Measurements from ENCODE around the gene FGFR2. TPM values are rescaled to one million over a fixed set of nuclear protein-coding genes. Genes with fewer than 3 reads are reported as not detected.

The FGFR2 gene
- total RNA-seq, 2 experiments from 2014 or later, result not detected

DNA sequence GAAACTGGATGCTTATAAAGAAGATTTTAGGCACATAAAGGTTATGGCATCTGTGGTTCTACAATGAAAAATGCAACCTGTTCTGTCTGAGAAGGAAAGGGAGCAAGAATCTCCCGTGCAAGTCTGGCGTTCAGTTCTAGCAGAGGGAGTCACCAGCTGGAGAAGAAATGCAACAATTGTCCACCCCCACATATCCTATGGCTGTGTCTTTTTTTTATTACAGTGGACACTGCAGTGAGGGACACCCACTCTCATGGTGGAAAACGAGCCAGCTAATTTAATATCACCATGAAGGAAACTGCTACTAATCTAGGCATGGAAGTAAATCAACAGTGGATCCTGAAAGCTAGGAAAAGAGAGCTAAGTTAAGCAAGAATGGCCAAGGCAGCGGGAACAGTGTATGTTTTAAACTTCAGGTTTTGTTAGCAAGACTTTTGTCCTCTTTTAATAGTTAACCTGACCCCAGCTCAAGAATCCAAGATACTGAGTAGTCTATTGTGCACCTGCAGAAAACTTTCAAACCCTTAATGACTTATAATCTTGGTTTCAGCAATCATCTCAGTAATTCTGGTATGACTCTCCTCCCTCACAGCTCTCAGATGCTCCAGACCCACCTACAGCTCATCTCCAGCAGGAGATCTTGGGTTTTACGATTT lies 149.3 kb downstream of the FGFR2 start:
- Histone ChIP-seq H2AFZ (ENCODE audit: low read length) (no peak overlapping the region), H4K20me1 (ENCODE audit: insufficient read depth, low read length) (no peaks in the 10 kb centered on the region), H3K36me3 (ENCODE audit: insufficient read depth, low read length) (no peaks in the 10 kb centered on the region), H3K9me3 (ENCODE audit: low read length) (no peaks in the 10 kb centered on the region), H3K4me1 (ENCODE audit: insufficient read depth, low read length, poor library complexity, severe bottlenecking) (no peaks in the 10 kb centered on the region), H3K4me3 (ENCODE audit: low read depth, low read length, poor library complexity, severe bottlenecking) (no peak overlapping the region), H3K79me2 (ENCODE audit: insufficient read depth, low read depth, low read length) (no peaks in the 10 kb centered on the region), H3K4me2 (ENCODE audit: low read length) (no peak overlapping the region), H3K9me2 (ENCODE audit: insufficient read depth, low read length) (no peaks in the 10 kb centered on the region), H3K27ac (ENCODE audit: low read depth, low read length, poor library complexity, severe bottlenecking) (no peak overlapping the region)
- BruUV-seq (replicated peaks), result no TSS peak
- TF ChIP-seq EZH2phosphoT487 (IDR thresholded peaks at IDR 0.05; ENCODE audit: borderline replicate concordance, low read depth, low read length), result no peak
- TF ChIP-seq, protein P1, sequence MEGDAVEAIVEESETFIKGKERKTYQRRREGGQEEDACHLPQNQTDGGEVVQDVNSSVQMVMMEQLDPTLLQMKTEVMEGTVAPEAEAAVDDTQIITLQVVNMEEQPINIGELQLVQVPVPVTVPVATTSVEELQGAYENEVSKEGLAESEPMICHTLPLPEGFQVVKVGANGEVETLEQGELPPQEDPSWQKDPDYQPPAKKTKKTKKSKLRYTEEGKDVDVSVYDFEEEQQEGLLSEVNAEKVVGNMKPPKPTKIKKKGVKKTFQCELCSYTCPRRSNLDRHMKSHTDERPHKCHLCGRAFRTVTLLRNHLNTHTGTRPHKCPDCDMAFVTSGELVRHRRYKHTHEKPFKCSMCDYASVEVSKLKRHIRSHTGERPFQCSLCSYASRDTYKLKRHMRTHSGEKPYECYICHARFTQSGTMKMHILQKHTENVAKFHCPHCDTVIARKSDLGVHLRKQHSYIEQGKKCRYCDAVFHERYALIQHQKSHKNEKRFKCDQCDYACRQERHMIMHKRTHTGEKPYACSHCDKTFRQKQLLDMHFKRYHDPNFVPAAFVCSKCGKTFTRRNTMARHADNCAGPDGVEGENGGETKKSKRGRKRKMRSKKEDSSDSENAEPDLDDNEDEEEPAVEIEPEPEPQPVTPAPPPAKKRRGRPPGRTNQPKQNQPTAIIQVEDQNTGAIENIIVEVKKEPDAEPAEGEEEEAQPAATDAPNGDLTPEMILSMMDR (conservative IDR thresholded peaks at IDR 0.05; ENCODE audit: low read length), result no peak
- ChIA-PET CTCF (ENCODE audit: unreplicated experiment) (no interaction called here), POLR2A (no interaction called here)
- no peak for DNase-seq (ENCODE audit: low spot score)
- intact Hi-C loops (cut with micrococcal nuclease; ENCODE audit: unreplicated experiment), result no loop called here

DNA sequence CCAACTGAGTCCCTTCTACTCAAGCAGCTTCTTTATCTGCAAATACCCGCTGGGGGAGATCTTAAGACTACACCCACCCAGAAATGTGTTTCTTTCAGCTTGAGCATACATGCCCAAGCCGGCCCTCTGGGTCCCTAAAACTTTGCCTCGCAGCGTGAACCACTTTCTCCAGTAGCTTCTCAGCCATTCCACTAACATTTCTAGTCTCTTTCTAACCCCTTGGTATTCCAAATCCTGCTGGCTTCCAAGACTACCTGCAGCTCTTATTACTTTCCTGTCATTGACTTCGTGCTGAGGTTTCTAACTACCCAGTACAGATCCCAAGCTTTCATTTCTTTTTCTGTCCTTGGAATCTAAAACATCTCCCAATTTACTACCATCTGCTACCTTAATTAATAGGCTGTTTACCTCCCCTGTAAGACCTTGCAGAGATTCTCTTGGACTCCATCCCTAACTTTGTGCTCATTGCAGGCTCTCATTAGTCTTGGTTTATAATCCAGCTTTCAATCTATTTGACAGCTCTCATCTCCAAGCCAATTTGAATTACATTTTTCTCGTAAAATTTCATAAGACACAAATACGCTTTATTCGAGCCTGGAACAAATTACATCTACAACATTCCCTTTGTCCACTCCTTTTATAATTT lies 153.6 kb downstream of the FGFR2 start:
- Histone ChIP-seq H3K9me3 (ENCODE audit: low read length) (no peaks in the 10 kb centered on the region), H2AFZ (ENCODE audit: low read length) (no peak overlapping the region), H3K4me3 (ENCODE audit: low read depth, low read length, poor library complexity, severe bottlenecking) (no peak overlapping the region), H4K20me1 (ENCODE audit: insufficient read depth, low read length) (no peaks in the 10 kb centered on the region), H3K4me2 (ENCODE audit: low read length) (no peak overlapping the region), H3K36me3 (ENCODE audit: insufficient read depth, low read length) (no peaks in the 10 kb centered on the region), H3K79me2 (ENCODE audit: insufficient read depth, low read depth, low read length) (no peaks in the 10 kb centered on the region), H3K9me2 (ENCODE audit: insufficient read depth, low read length) (no peaks in the 10 kb centered on the region), H3K27ac (ENCODE audit: low read depth, low read length, poor library complexity, severe bottlenecking) (no peak overlapping the region), H3K4me1 (ENCODE audit: insufficient read depth, low read length, poor library complexity, severe bottlenecking) (no peaks in the 10 kb centered on the region)
- intact Hi-C loops (cut with micrococcal nuclease; ENCODE audit: unreplicated experiment), result no loop called here
- DNase-seq (ENCODE audit: low spot score), result no peak
- no TSS peak for BruUV-seq (replicated peaks)
- TF ChIP-seq, protein P1 (conservative IDR thresholded peaks at IDR 0.05; ENCODE audit: low read length), result no peak
- no peak for TF ChIP-seq EZH2phosphoT487 (IDR thresholded peaks at IDR 0.05; ENCODE audit: borderline replicate concordance, low read depth, low read length)
- ChIA-PET POLR2A (interaction anchor here (0.5 kb wide), 1 partner anchor 29 kb away, joined by 3 read pairs; no protein-coding TSS in a partner anchor), CTCF (ENCODE audit: unreplicated experiment) (no interaction called here)

Data from OCI-LY7 (cell line).